HEK293T (cell line): ENCODE measurements around the gene HOXC5.

ENCODE experiments used
- CTCF ChIA-PET: fragments of 350-600 bp; formaldehyde crosslinking; extraction: SDS; loops from one replicate; lab custom pipeline; 2021; ENCODE audit warnings: antibody characterized with exemption, inconsistent platforms; lab: Yijun Ruan, JAX
- POLR2A ChIA-PET: fragments of 350-600 bp; formaldehyde crosslinking; extraction: SDS; loops from one replicate; lab custom pipeline; 2020; ENCODE audit warnings: antibody characterized with exemption, inconsistent platforms; lab: Yijun Ruan, JAX
- DNase-seq: peaks from one replicate; pipeline ENCODE4 v3.0.0; 2012; ENCODE audit warnings: mixed read lengths; ENCODE audit errors: extremely low spot score
- ARNT ChIP-seq: fragments of 450-650 bp; IDR thresholded peaks from 2 replicates; pipeline ENCODE4 v1.6.1; 2017; ENCODE audit warnings: mild to moderate bottlenecking
- BHLHE40 ChIP-seq: fragments of 450-650 bp; IDR thresholded peaks from 2 replicates; pipeline ENCODE4 v1.6.1; 2016; ENCODE audit warnings: mild to moderate bottlenecking, moderate library complexity, borderline replicate concordance
- CTBP1 ChIP-seq: fragments of 450-650 bp; IDR thresholded peaks from 2 replicates; pipeline ENCODE4 v1.6.1; 2016; ENCODE audit warnings: borderline replicate concordance
- ELF4 ChIP-seq: fragments of 450-650 bp; IDR thresholded peaks from 2 replicates; pipeline ENCODE4 v1.6.1; 2017; ENCODE audit warnings: antibody characterized with exemption
- FOXA1 ChIP-seq: fragments of 450-650 bp; IDR thresholded peaks from 2 replicates; pipeline ENCODE4 v1.6.1; 2016; ENCODE audit warnings: mild to moderate bottlenecking
- FOXK2 ChIP-seq: fragments of 450-650 bp; IDR thresholded peaks from 2 replicates; pipeline ENCODE4 v1.6.1; 2016; ENCODE audit warnings: mild to moderate bottlenecking
- FOXM1 ChIP-seq: fragments of 450-650 bp; IDR thresholded peaks from 2 replicates; pipeline ENCODE4 v1.6.1; 2017; ENCODE audit warnings: mild to moderate bottlenecking, borderline replicate concordance
- HDGF ChIP-seq: fragments of 450-650 bp; IDR thresholded peaks from 2 replicates; pipeline ENCODE4 v1.6.1; 2017; ENCODE audit warnings: antibody characterized with exemption, borderline replicate concordance
- L3MBTL2 ChIP-seq: fragments of 450-650 bp; conservative IDR thresholded peaks from 2 replicates; pipeline ENCODE4 v1.6.1; 2016; ENCODE audit warnings: mild to moderate bottlenecking
- LEF1 ChIP-seq: fragments of 450-650 bp; IDR thresholded peaks from 2 replicates; pipeline ENCODE4 v1.6.1; 2017; ENCODE audit warnings: mild to moderate bottlenecking, borderline replicate concordance
- NFRKB ChIP-seq: fragments of 450-650 bp; IDR thresholded peaks from 2 replicates; pipeline ENCODE4 v1.6.1; 2016; ENCODE audit warnings: mild to moderate bottlenecking, moderate library complexity
- SP1 ChIP-seq: fragments of 450-650 bp; IDR thresholded peaks from 2 replicates; pipeline ENCODE4 v1.6.1; 2017
- SUZ12 ChIP-seq: fragments of 450-650 bp; IDR thresholded peaks from 2 replicates; pipeline ENCODE4 v1.6.1; 2016; ENCODE audit warnings: mild to moderate bottlenecking
- TARDBP ChIP-seq: fragments of 450-650 bp; IDR thresholded peaks from 2 replicates; pipeline ENCODE4 v1.6.1; 2016
- ZNF384 ChIP-seq: fragments of 450-650 bp; IDR thresholded peaks from 2 replicates; pipeline ENCODE4 v1.6.1; 2016
- TF ChIP-seq, protein P1 (sequence below): fragments of 450-650 bp; IDR thresholded peaks from 2 replicates; pipeline ENCODE4 v1.6.1; 2016

HOXC5 gene

DNA sequence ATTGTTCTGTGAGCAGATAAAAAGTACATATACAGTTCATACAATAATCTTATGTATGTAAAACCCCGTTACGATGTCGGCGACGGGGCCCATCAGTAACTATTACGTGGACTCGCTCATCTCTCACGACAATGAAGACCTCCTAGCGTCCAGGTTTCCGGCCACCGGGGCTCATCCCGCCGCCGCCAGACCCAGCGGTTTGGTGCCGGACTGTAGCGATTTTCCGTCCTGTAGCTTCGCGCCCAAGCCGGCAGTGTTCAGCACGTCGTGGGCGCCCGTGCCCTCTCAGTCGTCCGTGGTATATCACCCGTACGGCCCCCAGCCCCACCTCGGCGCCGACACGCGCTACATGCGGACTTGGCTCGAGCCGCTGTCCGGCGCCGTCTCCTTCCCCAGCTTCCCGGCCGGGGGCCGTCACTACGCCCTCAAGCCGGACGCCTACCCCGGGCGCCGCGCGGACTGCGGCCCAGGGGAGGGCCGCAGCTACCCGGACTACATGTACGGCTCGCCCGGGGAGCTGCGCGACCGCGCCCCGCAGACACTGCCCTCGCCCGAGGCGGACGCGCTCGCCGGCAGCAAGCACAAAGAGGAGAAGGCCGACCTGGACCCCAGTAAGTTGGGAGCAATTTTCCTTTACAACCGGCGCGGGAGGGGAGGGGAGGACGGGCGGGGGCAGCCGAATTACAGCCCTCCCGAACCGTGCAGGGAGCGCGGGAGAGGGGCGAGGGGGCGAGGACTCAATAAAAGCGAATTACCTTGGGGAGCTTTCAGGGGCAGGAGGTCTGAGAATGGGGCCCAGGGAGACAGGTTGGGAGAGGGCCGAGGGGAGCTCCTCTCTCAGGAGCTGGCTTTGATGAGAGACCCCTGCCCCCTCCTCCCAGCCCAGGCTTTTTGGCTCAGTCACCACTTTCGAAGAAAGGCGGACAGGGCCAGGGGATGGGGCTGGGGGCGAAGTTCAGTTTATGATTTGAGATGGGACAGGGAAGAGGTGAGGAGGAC, 32.4 kb upstream of the HOXC5 start, which contains the start of gene HOXC9:
Gene HOXC9, plus strand, starts transcription at position 46 of the 999 bp plus-strand sequence. Its CDS starts 28 bp downstream, at position 74.
- no peak for DNase-seq
- ChIA-PET CTCF (interaction anchor here (0.7 to 4.8 kb wide), 6 partner anchors 10 to 38 kb away, joined by 3 to 27 read pairs (median 4); partner anchors contain the start of genes HOXC10 and HOXC5), POLR2A (interaction anchor here (0.6 to 7.6 kb wide), 18 partner anchors 8 to 279 kb away, joined by 3 to 69 read pairs (median 4); partner anchors contain the start of genes HOXC10, HOXC8 and SMUG1)
- no peak for TF ChIP-seq TARDBP

DNA sequence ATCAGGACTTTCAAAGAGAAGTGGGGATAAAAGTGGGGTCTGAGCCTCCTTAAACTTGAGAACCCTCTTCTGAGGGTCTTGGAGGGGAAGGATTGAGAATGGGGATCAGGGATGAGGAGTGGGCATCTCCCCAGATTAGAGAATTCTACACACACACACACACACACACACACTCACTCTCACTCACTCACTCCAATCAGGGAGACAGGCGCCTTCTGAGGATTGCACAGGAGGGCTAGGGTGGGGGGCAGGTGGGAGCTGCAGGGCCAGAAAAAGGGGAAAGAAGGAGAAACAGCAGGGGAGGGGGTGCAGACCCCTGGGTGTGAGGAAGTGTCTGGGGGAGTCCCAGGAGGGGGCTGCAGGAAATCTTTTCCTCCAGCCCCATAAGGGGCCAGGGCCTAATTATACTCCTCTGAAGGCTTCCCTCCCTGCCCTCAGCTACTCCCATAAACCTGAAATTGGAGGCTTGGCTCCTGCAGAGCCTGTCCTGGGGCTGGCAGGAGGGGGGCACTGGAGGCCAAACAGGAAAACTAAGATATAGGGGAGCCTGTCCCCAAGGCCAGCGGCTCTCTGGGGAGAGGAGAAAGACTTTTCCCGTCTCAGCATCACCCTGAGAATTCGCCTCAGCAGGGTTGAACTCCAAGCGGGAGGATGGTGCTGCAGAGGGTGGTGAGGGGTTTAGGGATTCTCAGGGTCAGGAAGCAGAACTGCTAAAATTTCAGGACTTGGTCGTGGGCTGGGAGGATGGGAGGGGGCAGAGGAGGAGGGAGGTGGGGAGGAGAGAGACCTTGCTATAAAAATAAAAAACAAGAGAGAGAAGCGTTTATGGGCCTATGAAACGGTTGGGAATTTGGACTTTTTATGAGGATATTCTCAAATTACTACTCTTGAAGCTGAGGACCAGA, 31.3 kb upstream of the HOXC5 start:
- ChIA-PET POLR2A (interaction anchor here (0.6 to 7.6 kb wide), 11 partner anchors 7 to 279 kb away, joined by 3 to 69 read pairs (median 7); partner anchors contain the start of genes HNRNPA1, HOXC10, HOXC8 and SMUG1), CTCF (interaction anchor here (0.7 to 3.3 kb wide), 4 partner anchors 15 to 206 kb away, joined by 3 to 9 read pairs (median 3); partner anchors contain the start of gene HOXC10)
- no peak for DNase-seq
- TF ChIP-seq CTBP1: peak; percentile 85
- no peak for TF ChIP-seq ELF4
- no peak for TF ChIP-seq ARNT
- TF ChIP-seq LEF1: no peak

- TF ChIP-seq ZNF384: no peak
- no peak for TF ChIP-seq HDGF
- no peak for TF ChIP-seq TARDBP
- TF ChIP-seq, protein P1, sequence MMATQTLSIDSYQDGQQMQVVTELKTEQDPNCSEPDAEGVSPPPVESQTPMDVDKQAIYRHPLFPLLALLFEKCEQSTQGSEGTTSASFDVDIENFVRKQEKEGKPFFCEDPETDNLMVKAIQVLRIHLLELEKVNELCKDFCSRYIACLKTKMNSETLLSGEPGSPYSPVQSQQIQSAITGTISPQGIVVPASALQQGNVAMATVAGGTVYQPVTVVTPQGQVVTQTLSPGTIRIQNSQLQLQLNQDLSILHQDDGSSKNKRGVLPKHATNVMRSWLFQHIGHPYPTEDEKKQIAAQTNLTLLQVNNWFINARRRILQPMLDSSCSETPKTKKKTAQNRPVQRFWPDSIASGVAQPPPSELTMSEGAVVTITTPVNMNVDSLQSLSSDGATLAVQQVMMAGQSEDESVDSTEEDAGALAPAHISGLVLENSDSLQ: no peak
- ChIA-PET CTCF (interaction anchor here (0.9 to 3.3 kb wide), 2 partner anchors 14 to 17 kb away, joined by 3 to 9 read pairs; partner anchors contain the start of gene HOXC10), POLR2A (interaction anchor here (1.5 to 7.6 kb wide), 3 partner anchors 16 to 278 kb away, joined by 3 to 69 read pairs (median 27); partner anchors contain the start of genes HNRNPA1 and HOXC10)
- DNase-seq: no peak
These were observed 30.5 kb upstream of the HOXC5 start for GRCh38 chr12:54002278-54002914.

DNA sequence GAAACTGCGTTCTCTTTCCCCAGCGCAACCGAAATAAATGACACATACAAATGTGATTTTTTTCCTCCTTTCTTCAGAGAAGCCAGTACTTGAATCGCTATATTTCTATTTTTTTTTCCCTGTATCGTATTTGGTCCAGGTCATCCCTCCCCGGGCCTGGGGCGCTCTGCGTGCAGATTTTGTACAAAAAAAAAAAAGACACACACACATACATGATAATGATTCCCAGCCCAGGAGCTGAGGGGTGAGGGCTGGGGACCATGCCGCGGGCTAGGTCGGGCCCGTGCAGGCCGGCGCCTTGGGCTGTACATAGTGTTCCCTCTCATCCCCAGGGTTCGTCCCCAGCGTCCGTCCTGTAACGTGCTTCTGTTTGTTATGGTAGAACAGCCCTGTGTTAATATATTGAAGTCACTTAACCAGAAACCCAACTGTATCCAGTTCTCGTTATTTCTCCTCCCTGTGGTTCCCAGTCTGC, 29.9 kb upstream of the HOXC5 start:
- TF ChIP-seq ZNF384: no peak
- DNase-seq: no peak
- POLR2A ChIA-PET: no interaction called here
- CTCF ChIA-PET: interaction anchor here (0.6 to 3.3 kb wide), 2 partner anchors 18 to 252 kb away, joined by 3 to 9 read pairs; partner anchors contain the start of gene HOXC10

GRCh38 chr12:54003625-54004024, 29.2 kb upstream of the HOXC5 start:
- POLR2A ChIA-PET: interaction anchor here (1.2 kb wide), 1 partner anchor 14 kb away, joined by 6 read pairs; no protein-coding TSS in a partner anchor

DNA sequence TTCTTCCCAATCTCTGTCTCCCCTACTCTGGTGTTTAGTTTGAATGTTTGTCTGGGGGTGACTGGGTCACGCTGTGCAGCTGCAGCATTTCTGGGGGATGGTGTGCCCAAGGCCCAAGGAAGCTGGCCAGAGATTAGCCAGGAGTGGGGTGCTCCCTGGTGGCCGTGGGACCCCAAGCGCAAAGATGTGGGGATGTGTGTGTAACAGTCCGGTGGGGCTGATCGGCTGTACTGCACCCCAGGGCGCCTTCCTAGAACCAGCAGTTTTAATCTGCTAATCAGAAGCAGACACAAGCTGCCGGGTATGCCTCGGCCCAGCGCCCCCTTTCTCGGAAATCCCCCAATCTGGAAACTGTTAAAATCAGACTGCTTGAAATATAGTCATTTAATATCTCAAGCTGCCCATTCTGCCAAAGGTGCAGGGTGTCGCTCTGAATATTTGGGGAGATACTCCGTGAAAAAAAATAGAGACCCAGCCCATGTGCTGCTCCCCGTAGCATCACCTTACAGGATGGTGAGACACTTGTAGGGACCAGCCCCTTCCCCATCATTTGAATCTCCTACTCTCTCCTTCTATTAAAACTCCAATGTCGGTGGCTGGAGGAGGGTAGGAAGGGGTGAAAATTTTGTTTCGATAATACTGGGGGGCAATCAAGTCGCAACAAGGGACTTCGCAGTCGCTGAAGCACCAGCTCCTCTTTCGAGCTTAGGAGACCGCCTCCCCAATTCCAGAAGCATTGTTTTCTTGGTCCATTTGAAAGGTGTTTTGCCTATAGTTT, 28.6 kb upstream of the HOXC5 start:
- ChIA-PET POLR2A (interaction anchor here (0.6 to 1.2 kb wide), 2 partner anchors 13 to 71 kb away, joined by 4 to 6 read pairs; no protein-coding TSS in a partner anchor), CTCF (interaction anchor here (0.7 to 3.3 kb wide), 5 partner anchors 19 to 204 kb away, joined by 3 to 9 read pairs (median 8); partner anchors contain the start of genes HOXC10 and HOXC5)
- no peak for DNase-seq
- TF ChIP-seq HDGF (no peak), CTBP1 (no peak), FOXK2 (no peak), BHLHE40 (no peak), SP1 (no peak), ARNT (no peak), ELF4 (no peak), L3MBTL2 (no peak), FOXA1 (no peak), TARDBP (no peak), LEF1 (no peak), NFRKB (no peak), FOXM1 (no peak), SUZ12 (no peak), ZNF384 (no peak)
- TF ChIP-seq, protein P1: no peak

More at GRCh38 chr12:54003625-54004024, 29.2 kb upstream of the HOXC5 start:
- DNase-seq: no peak
- CTCF ChIA-PET: interaction anchor here (0.6 to 3.3 kb wide), 3 partner anchors 18 to 251 kb away, joined by 3 to 9 read pairs (median 8); partner anchors contain the start of genes HOXC10 and HOXC5
- TF ChIP-seq ARNT (no peak), BHLHE40 (no peak), FOXK2 (no peak), FOXM1 (no peak), NFRKB (no peak), HDGF (no peak), TARDBP (no peak), ZNF384 (no peak), ELF4 (no peak), FOXA1 (no peak), L3MBTL2 (no peak), SUZ12 (no peak), SP1 (no peak), CTBP1 (no peak), LEF1 (no peak)
- TF ChIP-seq, protein P1: no peak
